Liver (tissue), 9 donors: Measurements from ENCODE around the gene ANKRD16. TPM values are rescaled to one million over a fixed set of nuclear protein-coding genes. Genes with fewer than 3 reads are reported as not detected.

Experiments used
- DNase-seq: peaks from one replicate; pipeline ENCODE4 v3.0.0-alpha.2; 2017; ENCODE audit warnings: low spot score
- H3K27ac ChIP-seq, 2 donors: one replicate each; pipeline ENCODE4 v1.7.0; 2013; ENCODE audit warnings: inconsistent platforms in 2 of 2, low read length in 2 of 2, control low read depth in 1 of 2, low read depth in 1 of 2, mild to moderate bottlenecking in 1 of 2
- H3K27me3 ChIP-seq, 4 donors: one replicate each; pipeline versions ENCODE4 v1.6.1 to v1.7.0; 2013; ENCODE audit warnings: low read length in 3 of 4, inconsistent platforms in 1 of 4, mild to moderate bottlenecking in 1 of 4, moderate library complexity in 1 of 4; ENCODE audit not compliant: control insufficient read depth in 4 of 4, insufficient read depth in 4 of 4
- H3K36me3 ChIP-seq, 4 donors: one replicate each; pipeline versions ENCODE4 v1.6.1 to v1.7.0; 2013; ENCODE audit warnings: low read length in 3 of 4, mild to moderate bottlenecking in 3 of 4, low read depth in 1 of 4, moderate library complexity in 1 of 4; ENCODE audit not compliant: control insufficient read depth in 4 of 4, insufficient read depth in 3 of 4
- H3K4me1 ChIP-seq, 4 donors: one replicate each; pipeline versions ENCODE4 v1.6.1 to v1.7.0; 2013; ENCODE audit warnings: low read length in 3 of 4, mild to moderate bottlenecking in 3 of 4, moderate library complexity in 1 of 4; ENCODE audit not compliant: control insufficient read depth in 4 of 4, insufficient read depth in 4 of 4
- H3K4me3 ChIP-seq, 3 donors: one replicate each; pipeline versions ENCODE4 v1.6.1 to v1.7.0; 2013; ENCODE audit warnings: low read length in 3 of 3, control low read depth in 1 of 3, low read depth in 1 of 3, mild to moderate bottlenecking in 1 of 3
- H3K9ac ChIP-seq, 2 donors: one replicate each; pipeline ENCODE4 v1.7.0; 2013; ENCODE audit warnings: low read length in 2 of 2, mild to moderate bottlenecking in 2 of 2, moderate library complexity in 2 of 2, control low read depth in 1 of 2, low read depth in 1 of 2
- H3K9me3 ChIP-seq, 4 donors: one replicate each; pipeline versions ENCODE4 v1.6.1 to v1.7.0; 2013; ENCODE audit warnings: low read length in 3 of 4; ENCODE audit not compliant: control insufficient read depth in 4 of 4
- CTCF ChIP-seq: fragments of 150-350 bp; IDR thresholded peaks from 2 replicates; pipeline ENCODE4 v1.5.1; 2017; ENCODE audit warnings: improper control_type of control experiment, low read depth, low read length; ENCODE audit not compliant: missing input control
- FOXA1 ChIP-seq: IDR thresholded peaks from 2 replicates; pipeline ENCODE4 v1.6.1; 2016; ENCODE audit warnings: antibody characterized with exemption
- GABPA ChIP-seq, 2 donors: IDR thresholded peaks in 1 of 2; conservative IDR thresholded peaks in 1 of 2; 2 replicates each; pipeline ENCODE4 v1.6.1; 2016; ENCODE audit warnings: antibody characterized with exemption in 2 of 2, mild to moderate bottlenecking in 1 of 2, moderate library complexity in 1 of 2
- HNF4A ChIP-seq, 2 donors: conservative IDR thresholded peaks; 2 replicates each; pipeline ENCODE4 v1.6.1; 2016; ENCODE audit warnings: antibody characterized with exemption in 2 of 2, mild to moderate bottlenecking in 2 of 2
- MAX ChIP-seq: IDR thresholded peaks from 2 replicates; pipeline ENCODE4 v1.6.1; 2016; ENCODE audit warnings: antibody characterized with exemption
- NR2F2 ChIP-seq: IDR thresholded peaks from 2 replicates; pipeline ENCODE4 v1.6.1; 2016; ENCODE audit warnings: antibody characterized with exemption
- REST ChIP-seq: IDR thresholded peaks from 2 replicates; pipeline ENCODE4 v1.6.1; 2016; ENCODE audit warnings: antibody characterized with exemption, mild to moderate bottlenecking
- SP1 ChIP-seq: IDR thresholded peaks from 2 replicates; pipeline ENCODE4 v1.6.1; 2018; ENCODE audit warnings: antibody characterized with exemption, mild to moderate bottlenecking
- TAF1 ChIP-seq: conservative IDR thresholded peaks from 2 replicates; pipeline ENCODE4 v1.6.1; 2016; ENCODE audit warnings: antibody characterized with exemption, mild to moderate bottlenecking
- YY1 ChIP-seq: IDR thresholded peaks from 2 replicates; pipeline ENCODE4 v1.6.1; 2016; ENCODE audit warnings: antibody characterized with exemption, mild to moderate bottlenecking
- ZBTB33 ChIP-seq: IDR thresholded peaks from 2 replicates; pipeline ENCODE4 v1.6.1; 2016; ENCODE audit warnings: antibody characterized with exemption
- WGBS: extraction: QIAGEN DNeasy Blood & Tissue Kit; methylation state at CpG from one replicate; pipeline ENCODE4 v1.1.7; 2013; 5-methylcytosine and 5-hydroxymethylcytosine counted together
- polyA plus RNA-seq, 2 donors: library from polyadenylated mRNA; stranded (reverse) in 1 of 2; unstranded in 1 of 2; fragments of 200-250 nt in 1 of 2; fragments of >200 nt in 1 of 2; fragmentation: Nextera tagmentation in 1 of 2; extraction: Ambion mirVana in 1 of 2; gene quantifications; one replicate each; pipeline versions ENCODE4 v1.2.1 to v1.2.3, GENCODE V29; 2013 to 2015
- total RNA-seq, 2 donors: library from RNA; depleted of rRNA; stranded (reverse); fragments of >200 nt; gene quantifications; one replicate each; pipeline ENCODE4 v1.2.3, GENCODE V29; 2014
- donor health status: healthy.
- donor health status: healthy.
- donor health status: healthy.
- donor health status: healthy.
- donor health status: healthy.

Gene ANKRD16
- total and polyA plus RNA-seq, 4 donors = 1.1 to 3.6 (median 2.3) TPM

- 97% methylated on average over 5 of the region's 5 CpGs for whole genome bisulfite sequencing
- DNase-seq = no peak
- Histone ChIP-seq H3K27ac (no peak overlapping the region), H3K4me3 (no peak overlapping the region), H3K4me1 (no peaks in the 10 kb centered on the region), H3K27me3 (no peaks in the 10 kb centered on the region), H3K9me3 (no peaks in the 10 kb centered on the region), H3K36me3 (no peaks in the 10 kb centered on the region), H3K9ac (no peak overlapping the region)
- TF ChIP-seq TAF1 = no peak
- no peak for TF ChIP-seq GABPA (IDR thresholded peaks at IDR 0.05 in 1 of 2, conservative IDR thresholded peaks at IDR 0.05 in 1 of 2)
- no peak for TF ChIP-seq NR2F2
- no peak for TF ChIP-seq HNF4A (conservative IDR thresholded peaks at IDR 0.05)
- no peak for TF ChIP-seq CTCF
Measured at GRCh38 chr10:5858811-5859210, 30.9 kb downstream of the ANKRD16 start.

GRCh38 chr10:5856701-5857004 lies 33.0 kb downstream of the ANKRD16 start:
- 63% methylated on average over 7 of the region's 7 CpGs for WGBS

More at GRCh38 chr10:5856701-5857004, 33.0 kb downstream of the ANKRD16 start:
- Histone ChIP-seq H3K4me1 (no peaks in the 10 kb centered on the region), H3K36me3 (no peaks in the 10 kb centered on the region), H3K4me3 (no peak overlapping the region), H3K27me3 (no peaks in the 10 kb centered on the region), H3K9ac (no peak overlapping the region), H3K27ac (no peak overlapping the region), H3K9me3 (no peaks in the 10 kb centered on the region)
- no peak for DNase-seq
- TF ChIP-seq GABPA (IDR thresholded peaks at IDR 0.05 in 1 of 2, conservative IDR thresholded peaks at IDR 0.05 in 1 of 2) (no peak), HNF4A (conservative IDR thresholded peaks at IDR 0.05) (no peak), MAX (no peak), YY1 (no peak), REST (no peak), NR2F2 (no peak), ZBTB33 (no peak), FOXA1 (no peak), SP1 (no peak)
